CD14-positive monocyte (primary cell): ENCODE data around the gene SLC24A2. TPM values are rescaled to one million over a fixed set of nuclear protein-coding genes. Genes with fewer than 3 reads are reported as not detected.

Source experiments
- DNase-seq, 3 donors: peaks; one replicate each; pipeline ENCODE4 v3.0.0-alpha.2; 2011 to 2022
- H2AFZ ChIP-seq: 2 replicates; pipeline ENCODE4 v1.6.0; 2012; ENCODE audit warnings: mild to moderate bottlenecking, low read depth, low read length, inconsistent platforms; ENCODE audit not compliant: insufficient read depth, poor library complexity, severe bottlenecking
- H3K27ac ChIP-seq, 2 donors: 1 replicate in 1 of 2; 2 replicates in 1 of 2; pipeline ENCODE4 v1.5.1; 2012 to 2013; ENCODE audit warnings: low read length in 2 of 2, control low read depth in 1 of 2, inconsistent platforms in 1 of 2, low read depth in 1 of 2, mild to moderate bottlenecking in 1 of 2
- H3K27me3 ChIP-seq, 2 donors: one replicate each; pipeline versions ENCODE4 v1.6.0 to v1.6.1; 2011 to 2013; ENCODE audit warnings: low read length in 2 of 2; ENCODE audit not compliant: control insufficient read depth in 2 of 2, insufficient read depth in 2 of 2
- H3K36me3 ChIP-seq, 2 donors: replicated peaks in 1 of 2; 1 replicate in 1 of 2; 2 replicates in 1 of 2; pipeline versions ENCODE4 v1.5.1 to v1.6.1; 2012 to 2013; ENCODE audit warnings: low read length in 2 of 2, control low read depth in 1 of 2, inconsistent platforms in 1 of 2, mild to moderate bottlenecking in 1 of 2; ENCODE audit not compliant: insufficient read depth in 2 of 2, control insufficient read depth in 1 of 2
- H3K4me1 ChIP-seq, 2 donors: 1 replicate in 1 of 2; 2 replicates in 1 of 2; pipeline versions ENCODE4 v1.5.1 to v1.6.1; 2012 to 2013; ENCODE audit warnings: low read length in 2 of 2, control low read depth in 1 of 2, inconsistent platforms in 1 of 2, mild to moderate bottlenecking in 1 of 2, moderate library complexity in 1 of 2; ENCODE audit not compliant: insufficient read depth in 2 of 2, control insufficient read depth in 1 of 2
- H3K4me2 ChIP-seq: replicated peaks from 2 replicates; pipeline ENCODE3; 2012; ENCODE audit warnings: low read length, moderate library complexity, mild to moderate bottlenecking; ENCODE audit not compliant: poor library complexity, severe bottlenecking; ENCODE audit errors: extremely low read depth
- H3K4me3 ChIP-seq, 3 experiments: fragments of 200-600 bp in 1 of 3; sonication (generic) in 1 of 3; replicated peaks in 1 of 3; 1 replicate in 2 of 3; 2 replicates in 1 of 3; pipeline ENCODE4 v1.5.1; 2011 to 2013; ENCODE audit warnings: low read length in 3 of 3, mild to moderate bottlenecking in 3 of 3, control low read depth in 2 of 3, low read depth in 2 of 3, inconsistent platforms in 1 of 3, moderate library complexity in 1 of 3
- H3K79me2 ChIP-seq: 2 replicates; pipeline ENCODE4 v1.6.0; 2012; ENCODE audit warnings: mild to moderate bottlenecking, control low read depth, inconsistent platforms, low read length, moderate library complexity; ENCODE audit not compliant: insufficient read depth
- H3K9ac ChIP-seq: 2 replicates; pipeline ENCODE4 v1.6.0; 2017; ENCODE audit warnings: low read length, mild to moderate bottlenecking; ENCODE audit not compliant: insufficient read depth, poor library complexity, severe bottlenecking
- H3K9me3 ChIP-seq, 2 donors: replicated peaks in 1 of 2; 1 replicate in 1 of 2; 2 replicates in 1 of 2; pipeline versions ENCODE4 v1.5.1 to v1.6.1; 2012 to 2013; ENCODE audit warnings: low read length in 2 of 2, control low read depth in 1 of 2; ENCODE audit not compliant: control insufficient read depth in 1 of 2, insufficient read depth in 1 of 2
- H4K20me1 ChIP-seq: 2 replicates; pipeline ENCODE4 v1.6.0; 2012; ENCODE audit warnings: mild to moderate bottlenecking, low read length, control low read depth, moderate library complexity; ENCODE audit not compliant: insufficient read depth
- H3K27ac Mint-ChIP-seq, 7 donors: one replicate each; pipeline ENCODE4 v1.8.0; 2020; ENCODE audit warnings: mild to moderate bottlenecking in 7 of 7, mixed read lengths in 7 of 7, moderate library complexity in 6 of 7, inconsistent platforms in 2 of 7
- H3K27me3 Mint-ChIP-seq, 3 donors: one replicate each; pipeline ENCODE4 v1.8.0; 2021 to 2022; ENCODE audit warnings: low read depth in 3 of 3, mild to moderate bottlenecking in 3 of 3, mixed read lengths in 3 of 3, moderate library complexity in 3 of 3, inconsistent platforms in 1 of 3
- H3K36me3 Mint-ChIP-seq, 2 donors: one replicate each; pipeline ENCODE4 v1.8.0; 2020; ENCODE audit warnings: mixed read lengths in 2 of 2, inconsistent platforms in 1 of 2, mild to moderate bottlenecking in 1 of 2
- H3K4me1 Mint-ChIP-seq: one replicate; pipeline ENCODE4 v1.8.0; 2020; ENCODE audit warnings: mild to moderate bottlenecking, mixed read lengths
- H3K4me3 Mint-ChIP-seq, 2 donors: one replicate each; pipeline ENCODE4 v1.8.0; 2020; ENCODE audit warnings: mild to moderate bottlenecking in 2 of 2, mixed read lengths in 2 of 2, moderate library complexity in 1 of 2
- H3K9me3 Mint-ChIP-seq, 7 donors: one replicate each; pipeline ENCODE4 v1.8.0; 2020 to 2022; ENCODE audit warnings: mixed read lengths in 7 of 7, mild to moderate bottlenecking in 6 of 7, moderate library complexity in 6 of 7, inconsistent platforms in 2 of 7
- WGBS: methylation state at CpG from one replicate; pipeline ENCODE4 v1.1.5; 2013; ENCODE audit warnings: missing lambda C conversion rate; ENCODE audit not compliant: insufficient coverage; 5-methylcytosine and 5-hydroxymethylcytosine counted together
- intact Hi-C, 2 donors: fragments of 100-400 bp; cut with micrococcal nuclease; formaldehyde crosslinking; loops; one replicate each; pipeline versions ENCODE4 v1.15.0 to v1.15.1; 2023
- polyA plus RNA-seq, 3 donors: library from polyadenylated mRNA; depleted of rRNA in 1 of 3; unstranded in 2 of 3; stranded (reverse) in 1 of 3; fragments of 300-500 nt in 2 of 3; fragments of >200 nt in 1 of 3; fragmentation: Illumina TruSeq in 2 of 3; gene quantifications; 1 replicate in 2 of 3; 2 replicates in 1 of 3; pipeline ENCODE4 v1.2.3, GENCODE V29; 2012 to 2021
- TF ChIP-seq, protein P1 (sequence below): fragments of 200-600 bp; IDR thresholded peaks from one replicate; pipeline ENCODE4 v1.8.0; 2022; ENCODE audit warnings: antibody characterized with exemption, mild to moderate bottlenecking

SLC24A2 gene
- polyA plus RNA-seq, 3 donors, result not detected

DNA sequence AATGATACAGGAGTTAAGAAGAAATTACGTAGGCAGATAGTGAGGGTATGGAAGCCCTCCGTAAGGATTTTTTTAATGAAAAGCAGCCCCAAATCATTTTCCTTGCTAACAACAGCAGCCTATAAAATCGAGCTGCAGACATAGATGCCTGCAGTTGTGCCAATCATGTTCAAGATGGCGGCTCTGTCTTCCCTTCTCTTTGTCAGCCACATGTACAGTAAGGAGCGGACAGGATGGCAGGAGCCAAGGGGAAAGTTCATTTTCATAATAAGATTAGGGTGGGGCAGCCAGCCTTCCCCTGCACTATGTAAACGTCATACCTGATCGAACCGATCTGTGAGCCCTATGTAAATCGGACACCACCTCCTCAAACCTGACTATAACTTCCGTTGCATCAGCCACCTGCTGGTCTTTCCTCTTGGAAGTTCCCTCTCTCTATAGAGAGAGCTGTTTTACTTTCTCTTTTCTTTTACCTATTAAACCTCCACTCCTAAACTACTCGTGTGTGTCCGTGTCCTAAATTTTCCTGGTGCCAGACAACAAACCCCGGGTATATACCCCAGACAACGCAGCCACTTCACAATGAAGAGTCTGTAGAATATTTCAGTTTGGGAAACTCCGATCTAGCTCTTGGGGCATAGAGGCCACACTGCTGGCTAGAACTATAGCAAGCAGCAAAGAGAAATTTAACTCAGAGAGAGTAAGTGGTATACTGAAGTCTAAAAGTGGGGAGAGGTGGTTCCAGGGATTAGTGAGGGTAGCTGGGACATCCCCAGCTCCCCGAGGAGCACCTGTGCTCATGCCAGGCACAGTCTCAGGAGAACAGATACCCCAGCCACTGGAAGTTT, 20.8 kb upstream of the SLC24A2 start:
- no peaks in the 10 kb centered on the region for H3K36me3 Mint-ChIP-seq
- no peak overlapping the region for H3K9ac ChIP-seq
- whole genome bisulfite sequencing, result 81% methylated on average over 3 of the region's 16 CpGs
- H4K20me1 ChIP-seq, result no peaks in the 10 kb centered on the region
- H3K27ac Mint-ChIP-seq, result no peak overlapping the region
- no peak for DNase-seq
- H3K4me2 ChIP-seq, result no peak overlapping the region
- no peaks in the 10 kb centered on the region for H3K4me1 Mint-ChIP-seq
- H3K36me3 ChIP-seq, result no peaks in the 10 kb centered on the region
- H3K4me1 ChIP-seq, result no peaks in the 10 kb centered on the region
- no peaks in the 10 kb centered on the region for H3K27me3 ChIP-seq
- H3K27me3 Mint-ChIP-seq, result peaks cover 0 to 2% (median 1%) of the 10 kb centered on the region in 3 donors
- no peak overlapping the region for H3K27ac ChIP-seq
- H3K9me3 ChIP-seq, result peaks cover 0 to 5% of the 10 kb centered on the region in 2 donors
- intact Hi-C loops, result no loop called here
- no peaks in the 10 kb centered on the region for H3K79me2 ChIP-seq
- no peak overlapping the region for H3K4me3 ChIP-seq
- H2AFZ ChIP-seq, result no peak overlapping the region
- no peak overlapping the region for H3K4me3 Mint-ChIP-seq
- TF ChIP-seq, protein P1, sequence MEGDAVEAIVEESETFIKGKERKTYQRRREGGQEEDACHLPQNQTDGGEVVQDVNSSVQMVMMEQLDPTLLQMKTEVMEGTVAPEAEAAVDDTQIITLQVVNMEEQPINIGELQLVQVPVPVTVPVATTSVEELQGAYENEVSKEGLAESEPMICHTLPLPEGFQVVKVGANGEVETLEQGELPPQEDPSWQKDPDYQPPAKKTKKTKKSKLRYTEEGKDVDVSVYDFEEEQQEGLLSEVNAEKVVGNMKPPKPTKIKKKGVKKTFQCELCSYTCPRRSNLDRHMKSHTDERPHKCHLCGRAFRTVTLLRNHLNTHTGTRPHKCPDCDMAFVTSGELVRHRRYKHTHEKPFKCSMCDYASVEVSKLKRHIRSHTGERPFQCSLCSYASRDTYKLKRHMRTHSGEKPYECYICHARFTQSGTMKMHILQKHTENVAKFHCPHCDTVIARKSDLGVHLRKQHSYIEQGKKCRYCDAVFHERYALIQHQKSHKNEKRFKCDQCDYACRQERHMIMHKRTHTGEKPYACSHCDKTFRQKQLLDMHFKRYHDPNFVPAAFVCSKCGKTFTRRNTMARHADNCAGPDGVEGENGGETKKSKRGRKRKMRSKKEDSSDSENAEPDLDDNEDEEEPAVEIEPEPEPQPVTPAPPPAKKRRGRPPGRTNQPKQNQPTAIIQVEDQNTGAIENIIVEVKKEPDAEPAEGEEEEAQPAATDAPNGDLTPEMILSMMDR, result no peak
- peaks cover 0 to 8% (median 6%) of the 10 kb centered on the region in 7 donors for H3K9me3 Mint-ChIP-seq

DNA sequence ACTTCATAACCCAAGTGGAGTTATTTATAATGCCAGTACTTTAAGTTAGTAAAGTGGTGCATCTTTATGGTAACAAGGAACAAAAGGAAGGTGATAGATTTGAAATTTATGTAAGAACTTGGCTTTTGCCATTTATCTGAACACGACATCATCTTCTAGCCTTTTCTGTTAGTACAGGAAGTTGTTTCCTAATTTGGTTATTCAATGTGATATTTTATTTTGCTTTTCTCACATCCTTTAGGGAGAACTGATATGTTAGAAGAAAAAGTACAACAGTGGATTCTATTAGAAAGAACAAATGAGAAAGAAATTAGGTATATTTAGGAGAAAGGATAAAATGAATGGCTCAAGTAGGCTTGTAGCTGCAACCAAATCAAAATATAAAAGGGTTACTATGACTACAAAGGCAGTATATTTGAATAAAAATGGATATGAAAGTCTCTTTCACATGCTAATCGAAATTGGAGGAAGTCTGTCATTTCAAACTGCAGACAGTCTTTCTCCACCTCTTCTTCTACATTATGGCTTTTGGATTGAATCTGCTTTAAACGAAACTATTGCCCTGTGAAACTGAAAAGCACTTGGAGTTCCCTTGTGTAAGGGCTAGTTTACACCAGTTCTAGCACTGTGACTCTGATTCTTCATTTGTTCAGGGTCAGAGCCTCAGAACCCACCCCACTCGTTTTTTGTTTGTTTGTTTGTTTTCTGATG, 18.5 kb upstream of the SLC24A2 start:
- no peaks in the 10 kb centered on the region for H3K4me1 ChIP-seq
- no CpG with 5 or more reads among the region's 4 CpGs for WGBS
- no peaks in the 10 kb centered on the region for H3K27me3 ChIP-seq
- Mint-ChIP-seq H3K27ac (no peak overlapping the region), H3K4me1 (no peaks in the 10 kb centered on the region), H3K27me3 (peaks cover 0 to 2% (median 1%) of the 10 kb centered on the region in 3 donors), H3K36me3 (no peaks in the 10 kb centered on the region), H3K4me3 (no peak overlapping the region), H3K9me3 (peaks cover 0 to 4% (median 1%) of the 10 kb centered on the region in 7 donors)
- TF ChIP-seq, protein P1, result no peak
- intact Hi-C loops, result no loop called here
- no peaks in the 10 kb centered on the region for H3K9me3 ChIP-seq
- H3K79me2 ChIP-seq, result no peaks in the 10 kb centered on the region
- no peak overlapping the region for H3K4me2 ChIP-seq
- H4K20me1 ChIP-seq, result no peaks in the 10 kb centered on the region
- no peaks in the 10 kb centered on the region for H3K36me3 ChIP-seq
- no peak overlapping the region for H2AFZ ChIP-seq
- no peak overlapping the region for H3K4me3 ChIP-seq
- no peak overlapping the region for H3K9ac ChIP-seq
- no peak for DNase-seq
- no peak overlapping the region for H3K27ac ChIP-seq
